Panc1 (cell line): ENCODE measurements around the gene SLCO4A1. TPM values are rescaled to one million over a fixed set of nuclear protein-coding genes. Genes with fewer than 3 reads are reported as not detected.

Experiments used
- ATAC-seq: fragments of 200-7000 bp; cut with Tn5 transposase; 2 replicates; pipeline ENCODE4 v1.9.1; 2020; ENCODE audit warnings: mild to moderate bottlenecking, moderate library complexity
- BruUV-seq: library from RNA; stranded (reverse); fragments of 400-500 nt; replicated peaks from 2 replicates; lab custom pipeline; 2021; lab: Mats Ljungman, UMichigan
- CTCF ChIA-PET: fragments of 300-600 bp; sonication (Branson Sonifier 250); formaldehyde crosslinking; loops from one replicate; lab custom pipeline; 2022; ENCODE audit warnings: antibody characterized with exemption; lab: Charles Lee
- POLR2A ChIA-PET: fragments of 300-600 bp; sonication (Branson Sonifier 250); formaldehyde crosslinking; loops from one replicate; lab custom pipeline; 2022; ENCODE audit warnings: antibody characterized with exemption; lab: Charles Lee
- DNase-seq: peaks from one replicate; pipeline ENCODE4 v3.0.0-alpha.2; 2010; ENCODE audit warnings: low read depth, low spot score
- H3K27ac ChIP-seq: 2 replicates; pipeline ENCODE4 v1.5.1; 2011; ENCODE audit warnings: mild to moderate bottlenecking, low read length, inconsistent platforms
- H3K27me3 ChIP-seq: fragments of 200-500 bp; sonication (Bioruptor generic); 2 replicates; pipeline ENCODE4 v1.6.0; 2014; ENCODE audit warnings: low read length, inconsistent platforms; ENCODE audit not compliant: control insufficient read depth, insufficient read depth
- H3K36me3 ChIP-seq: fragments of 200-500 bp; sonication (Bioruptor generic); 2 replicates; pipeline ENCODE4 v1.5.1; 2014; ENCODE audit warnings: inconsistent platforms, mild to moderate bottlenecking, low read length, moderate library complexity; ENCODE audit not compliant: control insufficient read depth, insufficient read depth
- H3K4me1 ChIP-seq: 2 replicates; pipeline ENCODE4 v1.5.1; 2011; ENCODE audit warnings: inconsistent platforms, mild to moderate bottlenecking, low read length, moderate library complexity; ENCODE audit not compliant: control insufficient read depth, insufficient read depth
- H3K4me3 ChIP-seq, 2 experiments: 2 replicates each; pipeline ENCODE4 v1.5.1; 2011 to 2012; ENCODE audit warnings: low read depth in 2 of 2, low read length in 2 of 2, mild to moderate bottlenecking in 2 of 2, inconsistent platforms in 1 of 2, moderate library complexity in 1 of 2
- H3K9me3 ChIP-seq: fragments of 200-500 bp; sonication (Bioruptor generic); 2 replicates; pipeline ENCODE4 v1.5.1; 2014; ENCODE audit warnings: low read depth, mild to moderate bottlenecking, inconsistent platforms, low read length, moderate library complexity; ENCODE audit not compliant: control insufficient read depth, insufficient read depth
- POLR2AphosphoS5 ChIP-seq: IDR thresholded peaks from 2 replicates; pipeline ENCODE4 v1.6.1; 2012; ENCODE audit warnings: mild to moderate bottlenecking, low read depth, low read length, moderate library complexity
- SIN3A ChIP-seq: IDR thresholded peaks from 2 replicates; pipeline ENCODE4 v1.6.1; 2012; ENCODE audit warnings: low read depth, mild to moderate bottlenecking, low read length, moderate library complexity, borderline replicate concordance; ENCODE audit not compliant: insufficient read depth
- TCF7L2 ChIP-seq: IDR thresholded peaks from 2 replicates; pipeline ENCODE4 v1.6.1; 2011; ENCODE audit warnings: mild to moderate bottlenecking, low read depth, low read length, inconsistent platforms
- in situ Hi-C: cut with HindIII; loops from 2 replicates; pipeline ENCODE4 v1.10.0; 2016; ENCODE audit warnings: low sequenced_read_pairs, low pct_unique_long_range_greater_than_20kb
- intact Hi-C: fragments of 100-400 bp; cut with micrococcal nuclease; formaldehyde crosslinking; loops from one replicate; pipeline ENCODE4 v1.10.0; 2022; ENCODE audit not compliant: unreplicated experiment
- total RNA-seq: library from RNA; stranded (reverse); gene quantifications from one replicate; pipeline ENCODE4 v1.2.1, GENCODE V29; 2021; ENCODE audit not compliant: unreplicated experiment
- TF ChIP-seq, protein P1 (sequence below): fragments of 450-650 bp; IDR thresholded peaks from 2 replicates; pipeline ENCODE4 v1.5.1; 2017; ENCODE audit warnings: mild to moderate bottlenecking
- TF ChIP-seq, protein P2 (sequence below), 2 experiments: IDR thresholded peaks; 2 replicates each; pipeline ENCODE4 v1.6.1; 2011 to 2012; ENCODE audit warnings: low read depth in 2 of 2, control low read depth in 1 of 2, low read length in 1 of 2, mild to moderate bottlenecking in 1 of 2, moderate library complexity in 1 of 2; ENCODE audit not compliant: insufficient read depth in 1 of 2

Gene SLCO4A1
- total RNA-seq, 1 experiment from 2014 or later: 167 TPM

DNA sequence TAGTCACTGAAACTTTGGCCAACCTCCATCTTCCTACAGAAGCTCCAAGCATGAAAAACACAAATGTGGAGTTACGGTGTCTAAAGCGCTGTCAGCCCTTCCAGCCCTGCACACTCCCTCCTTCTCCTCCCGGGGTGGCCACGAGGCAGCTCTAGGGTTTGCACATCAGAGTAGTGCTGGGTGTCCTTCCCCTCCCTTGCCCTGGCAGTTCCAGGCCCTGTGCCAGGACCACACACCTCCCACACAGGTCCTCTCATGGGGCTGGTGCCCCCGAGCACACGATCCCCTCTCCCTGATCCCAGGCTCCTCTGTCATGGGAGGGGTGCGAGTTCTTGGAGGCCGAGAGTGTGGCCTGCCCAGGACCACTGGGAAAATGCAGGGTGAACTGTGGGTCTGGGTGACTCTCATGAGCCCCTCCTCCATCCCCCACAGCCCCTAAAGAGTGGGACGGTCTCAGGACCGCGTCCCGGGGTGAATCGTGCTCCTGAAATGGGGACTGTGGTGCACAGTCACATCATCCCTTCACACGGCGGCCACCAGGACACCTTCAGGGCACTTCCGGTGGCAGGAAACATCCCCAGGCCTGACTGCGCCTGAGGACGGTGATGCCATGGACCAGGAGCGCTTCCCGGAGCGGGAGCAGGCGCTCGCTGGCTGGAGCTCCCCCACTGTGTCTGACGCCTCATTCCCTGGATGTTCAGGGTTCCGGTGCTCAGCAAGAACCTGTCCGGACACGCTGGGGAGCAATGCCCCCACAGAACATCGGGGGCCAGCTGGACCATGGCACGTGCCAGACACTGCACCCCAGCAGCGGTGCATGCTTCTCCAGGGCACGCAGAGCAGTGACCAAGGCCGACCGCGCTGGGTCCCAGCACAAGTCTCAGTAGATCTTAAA is 42.8 kb upstream of the SLCO4A1 start:
- ATAC-seq (no peak), DNase-seq (no peak)
- TF ChIP-seq SIN3A (no peak), TCF7L2 (no peak), POLR2AphosphoS5 (no peak)
- TF ChIP-seq, protein P1, sequence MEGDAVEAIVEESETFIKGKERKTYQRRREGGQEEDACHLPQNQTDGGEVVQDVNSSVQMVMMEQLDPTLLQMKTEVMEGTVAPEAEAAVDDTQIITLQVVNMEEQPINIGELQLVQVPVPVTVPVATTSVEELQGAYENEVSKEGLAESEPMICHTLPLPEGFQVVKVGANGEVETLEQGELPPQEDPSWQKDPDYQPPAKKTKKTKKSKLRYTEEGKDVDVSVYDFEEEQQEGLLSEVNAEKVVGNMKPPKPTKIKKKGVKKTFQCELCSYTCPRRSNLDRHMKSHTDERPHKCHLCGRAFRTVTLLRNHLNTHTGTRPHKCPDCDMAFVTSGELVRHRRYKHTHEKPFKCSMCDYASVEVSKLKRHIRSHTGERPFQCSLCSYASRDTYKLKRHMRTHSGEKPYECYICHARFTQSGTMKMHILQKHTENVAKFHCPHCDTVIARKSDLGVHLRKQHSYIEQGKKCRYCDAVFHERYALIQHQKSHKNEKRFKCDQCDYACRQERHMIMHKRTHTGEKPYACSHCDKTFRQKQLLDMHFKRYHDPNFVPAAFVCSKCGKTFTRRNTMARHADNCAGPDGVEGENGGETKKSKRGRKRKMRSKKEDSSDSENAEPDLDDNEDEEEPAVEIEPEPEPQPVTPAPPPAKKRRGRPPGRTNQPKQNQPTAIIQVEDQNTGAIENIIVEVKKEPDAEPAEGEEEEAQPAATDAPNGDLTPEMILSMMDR: no peak
- TF ChIP-seq, protein P2, sequence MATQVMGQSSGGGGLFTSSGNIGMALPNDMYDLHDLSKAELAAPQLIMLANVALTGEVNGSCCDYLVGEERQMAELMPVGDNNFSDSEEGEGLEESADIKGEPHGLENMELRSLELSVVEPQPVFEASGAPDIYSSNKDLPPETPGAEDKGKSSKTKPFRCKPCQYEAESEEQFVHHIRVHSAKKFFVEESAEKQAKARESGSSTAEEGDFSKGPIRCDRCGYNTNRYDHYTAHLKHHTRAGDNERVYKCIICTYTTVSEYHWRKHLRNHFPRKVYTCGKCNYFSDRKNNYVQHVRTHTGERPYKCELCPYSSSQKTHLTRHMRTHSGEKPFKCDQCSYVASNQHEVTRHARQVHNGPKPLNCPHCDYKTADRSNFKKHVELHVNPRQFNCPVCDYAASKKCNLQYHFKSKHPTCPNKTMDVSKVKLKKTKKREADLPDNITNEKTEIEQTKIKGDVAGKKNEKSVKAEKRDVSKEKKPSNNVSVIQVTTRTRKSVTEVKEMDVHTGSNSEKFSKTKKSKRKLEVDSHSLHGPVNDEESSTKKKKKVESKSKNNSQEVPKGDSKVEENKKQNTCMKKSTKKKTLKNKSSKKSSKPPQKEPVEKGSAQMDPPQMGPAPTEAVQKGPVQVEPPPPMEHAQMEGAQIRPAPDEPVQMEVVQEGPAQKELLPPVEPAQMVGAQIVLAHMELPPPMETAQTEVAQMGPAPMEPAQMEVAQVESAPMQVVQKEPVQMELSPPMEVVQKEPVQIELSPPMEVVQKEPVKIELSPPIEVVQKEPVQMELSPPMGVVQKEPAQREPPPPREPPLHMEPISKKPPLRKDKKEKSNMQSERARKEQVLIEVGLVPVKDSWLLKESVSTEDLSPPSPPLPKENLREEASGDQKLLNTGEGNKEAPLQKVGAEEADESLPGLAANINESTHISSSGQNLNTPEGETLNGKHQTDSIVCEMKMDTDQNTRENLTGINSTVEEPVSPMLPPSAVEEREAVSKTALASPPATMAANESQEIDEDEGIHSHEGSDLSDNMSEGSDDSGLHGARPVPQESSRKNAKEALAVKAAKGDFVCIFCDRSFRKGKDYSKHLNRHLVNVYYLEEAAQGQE (IDR thresholded peaks at IDR 0.05; ENCODE audit: insufficient read depth in 1 of 2, low read depth in 2 of 2, low read length in 1 of 2): no peak
- intact Hi-C loops (no loop called here), in situ Hi-C loops (no loop called here)
- Histone ChIP-seq H3K9me3 (no peaks in the 10 kb centered on the region), H3K4me1 (peaks cover 37% of the 10 kb centered on the region), H3K4me3 (no peak overlapping the region), H3K27me3 (no peaks in the 10 kb centered on the region), H3K27ac (peak overlapping the region; percentile 60), H3K36me3 (no peaks in the 10 kb centered on the region)
- ChIA-PET POLR2A (no interaction called here), CTCF (interaction anchor here (0.5 kb wide), 1 partner anchor 16 kb away, joined by 7 read pairs; no protein-coding TSS in a partner anchor)
- no TSS peak for BruUV-seq

DNA sequence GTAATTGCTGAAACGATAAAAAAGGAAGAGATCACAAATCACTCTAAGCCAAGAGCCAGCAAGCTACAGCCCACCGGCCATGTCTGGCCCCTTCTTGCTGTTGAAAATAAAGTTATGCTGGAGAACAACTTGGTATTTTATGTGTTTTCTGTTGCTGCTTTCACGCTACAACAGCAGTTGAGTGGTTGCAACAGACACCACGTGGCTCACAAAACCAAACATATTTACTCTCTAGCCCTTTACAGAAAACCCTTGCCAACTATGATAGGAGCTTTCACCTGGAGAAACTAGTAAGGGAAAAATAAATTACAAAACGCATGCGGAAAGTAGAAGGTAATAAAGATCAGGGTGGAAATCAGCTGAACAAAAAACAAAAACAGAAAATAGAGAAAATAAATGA is 41.1 kb upstream of the SLCO4A1 start:
- peak overlapping the region; percentile 87 for H3K27ac ChIP-seq
- BruUV-seq: no TSS peak
- H3K9me3 ChIP-seq: no peaks in the 10 kb centered on the region
- in situ Hi-C loops: no loop called here
- intact Hi-C loops: no loop called here
- no peak for TF ChIP-seq SIN3A
- no peak for TF ChIP-seq TCF7L2
- TF ChIP-seq, protein P1: no peak
- TF ChIP-seq, protein P2 (IDR thresholded peaks at IDR 0.05; ENCODE audit: insufficient read depth in 1 of 2, low read depth in 2 of 2, low read length in 1 of 2): no peak
- TF ChIP-seq POLR2AphosphoS5: no peak
- H3K27me3 ChIP-seq: no peaks in the 10 kb centered on the region
- ATAC-seq: no peak
- no peak for DNase-seq
- H3K4me3 ChIP-seq: no peak overlapping the region
- POLR2A ChIA-PET: no interaction called here
- CTCF ChIA-PET: interaction anchor here (0.8 kb wide), 1 partner anchor 16 kb away, joined by 4 read pairs; no protein-coding TSS in a partner anchor
- peaks cover 52% of the 10 kb centered on the region for H3K4me1 ChIP-seq
- no peaks in the 10 kb centered on the region for H3K36me3 ChIP-seq
